ENCODE data around the gene TSC2.

DNA sequence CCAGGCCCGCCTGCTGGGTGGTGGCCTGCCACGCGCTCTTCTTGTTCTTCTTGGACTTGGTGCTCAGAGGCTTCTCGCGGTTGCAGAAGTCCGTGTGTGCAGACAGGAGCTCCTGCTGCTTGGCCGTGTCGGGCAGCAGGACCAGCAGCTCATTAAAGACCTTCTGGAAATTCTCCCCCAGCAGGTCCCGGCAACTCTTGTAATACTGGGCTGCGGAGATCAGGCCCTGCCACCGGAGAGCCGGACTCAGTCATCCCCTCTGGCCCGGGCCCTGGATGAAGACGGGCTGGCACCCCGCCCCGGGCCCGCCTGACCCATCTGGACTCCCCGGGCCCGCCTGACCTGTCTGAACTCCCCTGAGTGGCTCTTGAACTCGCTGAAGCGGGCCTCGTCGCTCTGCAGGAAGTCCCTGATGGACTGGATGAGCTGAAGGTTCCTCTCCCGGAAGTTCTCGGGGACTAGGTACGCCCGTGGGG is 49.4 kb upstream of the TSC2 start:
- TF ChIP-seq MYC (IDR thresholded peaks at IDR 0.05; ENCODE audit: low read depth, low read length) (no peak), POLR2A (IDR thresholded peaks at IDR 0.05; ENCODE audit: low read depth, low read length) (no peak), CTCF (IDR thresholded peaks at IDR 0.05; ENCODE audit: extremely low read depth in 1 of 2, insufficient read depth in 1 of 2, low read depth in 1 of 2, low read length in 2 of 2) (no peak), POLR2AphosphoS5 (IDR thresholded peaks at IDR 0.05; ENCODE audit: insufficient read depth, low read depth, low read length) (no peak), EZH2 (IDR thresholded peaks at IDR 0.05; ENCODE audit: borderline replicate concordance, low read depth, low read length, severe bottlenecking) (no peak), MAX (IDR thresholded peaks at IDR 0.05; ENCODE audit: insufficient read depth, insufficient read length) (no peak), JUN (IDR thresholded peaks at IDR 0.05; ENCODE audit: borderline replicate concordance, insufficient read depth, insufficient read length, low read depth) (no peak)

Measured in endothelial cell of umbilical vein (primary cell).